GM18858 (cell line): ENCODE data around the gene FGGY.
"Not testable (repeated sequence)": the region's sequence is repeated elsewhere in the genome, so short reads cannot be mapped to it uniquely, and the experiment has no call there.

Experiments
- ATAC-seq: cut with Tn5 transposase; IDR thresholded peaks from one replicate; pipeline ENCODE4 v1.9.1; 2021; ENCODE audit not compliant: unreplicated experiment

FGGY gene

DNA sequence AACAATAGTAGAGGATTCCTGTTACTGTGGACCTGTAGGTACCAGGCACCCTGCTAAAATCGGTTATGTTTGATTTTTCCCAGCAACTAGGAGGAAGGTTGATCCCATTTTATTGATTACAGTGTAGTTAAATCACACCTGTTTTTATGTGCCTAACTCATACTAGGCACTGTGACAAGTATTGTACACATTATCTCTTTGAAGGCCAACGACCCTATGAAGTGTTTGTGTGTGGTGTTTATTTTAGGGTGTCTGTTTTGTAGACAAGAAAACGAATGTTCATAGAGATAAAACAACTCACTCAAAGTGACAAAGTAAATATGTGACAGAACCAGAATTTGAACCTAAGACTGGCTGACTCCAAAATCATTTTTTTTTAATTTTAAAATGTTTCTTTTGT lies 49.5 kb downstream of the FGGY start:
- ATAC-seq = no peak

DNA sequence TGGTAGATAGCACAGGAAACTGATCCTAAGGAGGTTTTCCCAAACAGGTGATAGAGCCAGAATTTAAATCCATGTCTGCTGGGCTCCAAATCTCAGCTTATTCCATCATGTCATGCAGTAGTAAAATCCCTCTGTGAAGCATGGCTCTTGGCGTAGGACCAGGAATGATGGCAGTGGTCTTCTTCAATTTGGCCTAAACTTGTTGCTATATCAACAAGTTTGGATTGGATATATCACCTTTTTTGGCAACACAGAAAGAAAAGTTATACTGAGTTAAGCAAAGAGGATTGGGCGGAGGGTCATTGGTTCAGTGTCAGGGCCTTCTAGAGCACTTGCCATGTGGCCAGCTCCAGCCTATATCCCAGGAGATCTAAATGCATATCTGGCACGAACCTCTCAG lies 52.2 kb downstream of the FGGY start:
- ATAC-seq = no peak

- no peak for ATAC-seq
These were observed 53.6 kb downstream of the FGGY start for GRCh38 chr1:59350521-59350920.

- no peak for ATAC-seq
These were observed 55.2 kb downstream of the FGGY start for GRCh38 chr1:59352065-59352464.

DNA sequence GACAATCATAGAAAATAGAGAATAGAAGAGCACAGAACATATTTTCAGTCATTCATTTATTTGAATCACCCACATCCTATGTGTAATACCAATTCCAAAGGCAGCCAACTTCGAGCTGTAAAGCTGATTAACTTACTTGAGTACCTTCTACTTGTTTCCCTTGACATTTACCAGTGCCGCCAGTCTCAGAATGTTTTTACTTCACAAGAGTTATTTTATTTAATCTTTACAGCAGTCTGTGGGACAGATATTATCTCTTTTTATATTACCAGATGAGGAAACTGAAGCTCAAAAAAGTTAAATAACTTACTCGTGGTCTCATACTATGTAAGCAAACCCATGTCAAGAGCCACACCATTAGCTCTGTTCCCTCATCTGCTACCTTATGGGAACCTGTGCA lies 56.6 kb downstream of the FGGY start:
- no peak for ATAC-seq

DNA sequence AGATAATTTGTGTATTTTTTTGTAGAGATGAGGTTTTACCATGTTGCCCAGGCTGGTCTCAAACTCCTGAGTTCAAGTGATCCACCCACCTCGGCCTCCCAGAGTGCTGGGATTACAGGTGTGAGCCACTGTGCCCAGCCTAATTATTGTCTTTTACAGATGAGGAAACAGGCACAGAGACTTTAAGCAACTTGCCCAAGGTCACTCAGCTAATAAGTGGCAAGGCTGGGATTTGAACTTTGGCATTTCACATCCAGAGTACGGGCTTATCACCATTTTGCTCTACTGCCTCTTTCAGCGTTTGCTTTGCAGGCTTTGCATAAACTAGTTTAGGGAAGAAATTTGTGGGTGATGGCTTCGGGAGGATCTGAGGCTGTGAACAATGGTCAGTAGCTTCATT lies 57.3 kb downstream of the FGGY start:
- not testable (repeated sequence) for ATAC-seq

- peak; percentile 58 for ATAC-seq
These were observed 57.9 kb downstream of the FGGY start for GRCh38 chr1:59354709-59355337.

GRCh38 chr1:59355361-59355760 lies 58.5 kb downstream of the FGGY start:
- ATAC-seq = peak; percentile 67

GRCh38 chr1:59356627-59357026 lies 59.7 kb downstream of the FGGY start:
- no peak for ATAC-seq

DNA sequence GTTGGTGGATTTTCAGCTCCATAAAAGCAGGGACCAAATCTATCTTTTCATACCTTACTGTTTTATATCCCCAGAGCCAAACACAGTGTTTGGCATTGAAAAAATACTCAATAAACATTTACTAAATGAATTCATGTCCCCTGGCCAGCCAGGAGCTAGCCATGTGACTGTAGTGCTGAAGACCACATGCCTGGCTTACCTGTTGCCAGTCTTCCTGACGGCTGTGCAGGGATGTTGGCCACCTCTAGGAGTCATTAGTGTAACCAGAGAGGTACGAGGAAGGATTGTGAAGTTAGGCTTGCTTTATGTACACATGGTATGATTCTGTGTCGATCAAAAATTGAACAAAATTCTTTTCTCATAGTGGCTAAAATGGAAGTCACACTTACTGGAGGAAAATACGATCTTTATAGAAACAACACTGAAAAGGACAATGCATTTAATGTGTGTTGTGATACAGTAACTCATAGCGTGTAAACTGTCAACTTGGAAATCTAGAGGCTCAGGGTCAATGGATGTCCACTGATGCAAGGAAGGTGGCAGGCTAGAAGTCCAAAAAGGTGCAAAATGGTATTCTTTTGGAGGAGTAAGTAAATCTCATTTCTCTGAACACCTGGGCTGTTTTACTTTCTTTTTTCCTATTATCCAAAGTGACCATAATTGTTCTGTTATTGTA lies 60.9 kb downstream of the FGGY start:
- no peak for ATAC-seq

GRCh38 chr1:59359325-59359724 lies 62.4 kb downstream of the FGGY start:
- ATAC-seq = no peak

GRCh38 chr1:59360170-59360569 lies 63.3 kb downstream of the FGGY start:
- no peak for ATAC-seq

DNA sequence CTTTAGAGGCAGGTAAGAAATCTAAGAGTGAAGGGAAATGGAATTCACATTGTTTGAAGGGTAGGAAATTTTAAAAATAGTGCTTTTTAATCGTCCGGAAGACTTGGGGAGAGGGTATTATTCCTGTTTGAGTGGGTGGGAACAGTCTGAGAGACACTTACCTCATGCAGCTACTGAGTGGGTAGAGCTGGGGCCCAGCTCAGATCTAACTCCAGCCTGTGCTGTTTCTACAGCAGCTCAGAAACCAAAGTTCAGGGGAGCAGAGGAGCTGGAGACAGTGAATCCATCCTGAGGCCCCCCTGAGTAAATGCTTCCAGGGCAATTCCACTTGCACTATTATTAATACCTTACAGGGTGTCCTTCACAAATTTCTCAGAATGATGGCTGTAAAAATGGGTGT lies 63.8 kb downstream of the FGGY start:
- ATAC-seq = no peak

- no peak for ATAC-seq
These were observed 64.9 kb downstream of the FGGY start for GRCh38 chr1:59361766-59362165.

- ATAC-seq = no peak
These were observed 67.1 kb downstream of the FGGY start for GRCh38 chr1:59364037-59364436.

DNA sequence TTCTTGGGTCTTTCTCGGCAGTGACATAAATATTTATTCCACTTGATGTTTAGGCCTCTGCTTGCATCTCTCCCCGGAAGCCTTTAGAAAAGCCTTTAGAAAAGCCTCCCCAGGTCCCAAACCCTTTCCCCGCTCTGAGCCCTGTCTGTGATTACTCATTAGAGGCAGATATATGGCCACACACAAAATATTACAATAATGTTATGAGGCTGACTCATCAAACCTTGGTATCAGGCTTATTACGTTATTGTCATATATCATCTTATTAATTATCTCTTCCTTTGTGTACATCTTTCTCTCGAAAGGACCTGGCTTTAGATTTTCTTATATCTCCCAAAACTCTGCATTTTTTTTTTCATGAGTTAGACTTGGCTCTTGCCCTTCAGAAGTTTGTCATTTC lies 69.5 kb downstream of the FGGY start:
- no peak for ATAC-seq

DNA sequence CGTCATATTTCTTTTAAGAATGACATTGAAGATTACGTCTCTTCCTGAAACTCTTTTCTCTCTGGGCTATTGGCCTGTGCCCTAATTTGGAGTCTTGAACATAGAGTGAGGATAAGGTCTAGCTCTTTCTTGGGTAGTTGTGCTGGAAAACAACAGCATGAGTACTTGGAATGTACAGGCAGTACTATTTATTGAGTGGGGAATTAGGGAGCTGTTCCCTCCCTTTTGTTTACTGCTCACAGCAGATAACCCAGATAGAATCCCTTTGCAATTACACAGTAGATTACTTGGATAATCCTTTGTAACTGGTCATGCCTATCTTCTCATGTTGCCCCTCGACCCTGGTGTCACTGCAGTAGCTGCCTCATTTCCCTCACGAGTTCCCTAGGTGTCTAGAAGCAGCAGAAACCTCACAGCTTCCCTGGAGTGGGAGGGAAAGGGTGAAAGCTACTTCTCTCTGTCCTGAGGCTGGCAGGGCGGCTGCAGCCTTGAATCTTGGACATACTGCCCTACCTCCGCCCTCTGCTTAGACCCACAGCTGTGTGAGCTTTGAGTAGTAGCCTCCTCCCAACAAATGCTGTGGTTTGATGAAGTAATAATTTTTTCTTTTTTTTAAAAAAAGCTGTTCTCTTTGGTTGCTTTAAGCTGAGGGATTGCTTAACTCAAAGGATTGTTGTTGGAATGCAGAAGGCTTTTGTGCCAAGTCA lies 70.6 kb downstream of the FGGY start:
- ATAC-seq = no peak

GRCh38 chr1:59368008-59368670 lies 71.2 kb downstream of the FGGY start:
- ATAC-seq = no peak

DNA sequence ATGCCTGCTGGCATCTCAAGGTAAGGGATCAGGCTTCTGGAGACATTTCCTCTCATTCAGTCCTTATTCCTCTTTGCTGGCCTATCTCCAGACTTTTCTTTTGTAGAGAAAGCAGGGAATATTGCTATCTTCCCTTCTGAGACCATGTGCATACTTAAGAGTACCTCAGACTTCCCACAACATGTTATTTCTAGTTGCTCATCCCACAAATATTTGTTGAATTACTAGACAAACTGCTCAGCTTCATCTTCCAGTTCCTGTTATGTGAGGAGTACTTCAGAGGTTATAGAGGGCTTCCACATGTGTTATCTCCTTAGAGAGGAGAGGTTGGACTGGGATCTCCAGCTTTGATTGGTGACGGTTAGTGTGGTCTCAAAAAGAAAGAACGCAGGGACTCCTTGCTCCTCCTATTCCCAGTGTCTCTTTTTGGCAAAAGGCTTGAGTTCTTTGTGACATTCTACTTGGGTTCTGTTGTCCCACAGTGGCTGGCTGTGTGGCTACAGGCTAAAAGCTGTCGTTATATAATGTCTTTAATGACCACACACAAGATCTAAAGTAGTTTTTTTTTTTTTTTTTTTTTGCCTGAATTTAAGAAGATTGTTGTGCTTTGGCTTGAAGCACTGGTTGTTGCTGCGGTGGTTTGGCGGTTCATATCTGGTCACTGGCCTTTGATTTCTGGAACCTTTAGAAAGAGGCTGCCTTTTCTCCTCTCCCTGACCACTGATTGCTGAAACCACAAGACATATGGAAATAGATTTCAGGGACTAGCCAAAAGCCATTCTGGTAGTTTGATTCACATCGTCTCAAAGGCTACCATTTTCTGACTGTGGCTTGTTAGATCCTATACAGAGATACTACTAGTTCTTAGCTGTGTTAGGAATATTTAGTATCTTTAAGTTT lies 78.7 kb downstream of the FGGY start:
- ATAC-seq = no peak

GRCh38 chr1:59377350-59377904 lies 80.5 kb downstream of the FGGY start:
- ATAC-seq = no peak
